PC-9 (cell line): ENCODE measurements around the gene CYP3A7.

ENCODE experiments used
- EZH2 ChIP-seq: fragments of 200-600 bp; sonication (generic); IDR thresholded peaks from 2 replicates; pipeline ENCODE4 v1.8.0; 2017; ENCODE audit warnings: antibody characterized with exemption, low read depth
- TF ChIP-seq, protein P1 (sequence below): fragments of 200-600 bp; sonication (generic); conservative IDR thresholded peaks from 2 replicates; pipeline ENCODE4 v1.6.1; 2017; ENCODE audit warnings: mixed run types, antibody characterized with exemption, mild to moderate bottlenecking, moderate library complexity

GRCh38 chr7:99677648-99678045, 57.3 kb downstream of the CYP3A7 start:
- TF ChIP-seq, protein P1, sequence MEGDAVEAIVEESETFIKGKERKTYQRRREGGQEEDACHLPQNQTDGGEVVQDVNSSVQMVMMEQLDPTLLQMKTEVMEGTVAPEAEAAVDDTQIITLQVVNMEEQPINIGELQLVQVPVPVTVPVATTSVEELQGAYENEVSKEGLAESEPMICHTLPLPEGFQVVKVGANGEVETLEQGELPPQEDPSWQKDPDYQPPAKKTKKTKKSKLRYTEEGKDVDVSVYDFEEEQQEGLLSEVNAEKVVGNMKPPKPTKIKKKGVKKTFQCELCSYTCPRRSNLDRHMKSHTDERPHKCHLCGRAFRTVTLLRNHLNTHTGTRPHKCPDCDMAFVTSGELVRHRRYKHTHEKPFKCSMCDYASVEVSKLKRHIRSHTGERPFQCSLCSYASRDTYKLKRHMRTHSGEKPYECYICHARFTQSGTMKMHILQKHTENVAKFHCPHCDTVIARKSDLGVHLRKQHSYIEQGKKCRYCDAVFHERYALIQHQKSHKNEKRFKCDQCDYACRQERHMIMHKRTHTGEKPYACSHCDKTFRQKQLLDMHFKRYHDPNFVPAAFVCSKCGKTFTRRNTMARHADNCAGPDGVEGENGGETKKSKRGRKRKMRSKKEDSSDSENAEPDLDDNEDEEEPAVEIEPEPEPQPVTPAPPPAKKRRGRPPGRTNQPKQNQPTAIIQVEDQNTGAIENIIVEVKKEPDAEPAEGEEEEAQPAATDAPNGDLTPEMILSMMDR, result no peak
- TF ChIP-seq EZH2, result no peak
